Hepatocyte (in vitro differentiated cells): Measurements from ENCODE around the gene RPL10A.

Experiments
- CTCF ChIP-seq: fragments of 200-600 bp; sonication (generic); IDR thresholded peaks from 2 replicates; pipeline ENCODE4 v1.5.1; 2016; ENCODE audit warnings: antibody characterized with exemption, mild to moderate bottlenecking; ENCODE audit not compliant: poor library complexity
- EZH2 ChIP-seq: fragments of 200-600 bp; sonication (generic); IDR thresholded peaks from 2 replicates; pipeline ENCODE4 v1.6.1; 2016; ENCODE audit warnings: antibody characterized with exemption, mild to moderate bottlenecking, borderline replicate concordance
- EZH2phosphoT487 ChIP-seq: fragments of 200-600 bp; sonication (generic); IDR thresholded peaks from one replicate; pipeline ENCODE4 v1.6.1; 2018; ENCODE audit warnings: antibody characterized with exemption, mild to moderate bottlenecking, low read depth, moderate library complexity; ENCODE audit not compliant: unreplicated experiment, severe bottlenecking

GRCh38 chr6:35461270-35461669, 6.9 kb upstream of the RPL10A start:
- no peak for TF ChIP-seq CTCF
- TF ChIP-seq EZH2phosphoT487: no peak
- TF ChIP-seq EZH2: no peak
